MCF 10A (cell line): ENCODE measurements around the gene TANGO6. TPM values are rescaled to one million over a fixed set of nuclear protein-coding genes. Genes with fewer than 3 reads are reported as not detected.
A peak's percentile ranks its signal among the peaks of the same experiment; 100 is the strongest.

Experiments used
- BruUV-seq: library from RNA; stranded (reverse); fragments of 400-500 nt; replicated peaks from 2 replicates; lab custom pipeline; 2021; lab: Mats Ljungman, UMichigan
- CTCF ChIA-PET: fragments of 300-600 bp; sonication (Branson Sonifier 250); formaldehyde crosslinking; extraction: SDS; loops from one replicate; lab custom pipeline; 2021; ENCODE audit warnings: antibody characterized with exemption, inconsistent platforms; lab: Yijun Ruan, JAX
- POLR2A ChIA-PET: fragments of 300-600, 350-650 bp; sonication (Branson Sonifier 250); formaldehyde crosslinking; extraction: SDS; loops from one replicate; lab custom pipeline; 2020; ENCODE audit warnings: antibody characterized with exemption, inconsistent platforms; lab: Yijun Ruan, JAX
- DNase-seq: peaks from one replicate; pipeline ENCODE4 v3.0.0-alpha.2; 2018; ENCODE audit not compliant: unreplicated experiment
- H3K27ac Mint-ChIP-seq: one replicate; pipeline ENCODE4 v1.8.0; 2022; ENCODE audit warnings: mild to moderate bottlenecking, low read depth, mixed read lengths; ENCODE audit not compliant: unreplicated experiment
- H3K27me3 Mint-ChIP-seq: one replicate; pipeline ENCODE4 v1.8.0; 2022; ENCODE audit warnings: mixed read lengths; ENCODE audit not compliant: insufficient read depth, unreplicated experiment
- H3K36me3 Mint-ChIP-seq: one replicate; pipeline ENCODE4 v1.8.0; 2022; ENCODE audit warnings: mild to moderate bottlenecking, moderate library complexity, mixed read lengths; ENCODE audit not compliant: insufficient read depth, unreplicated experiment
- H3K4me1 Mint-ChIP-seq: one replicate; pipeline ENCODE4 v1.8.0; 2022; ENCODE audit warnings: mixed read lengths; ENCODE audit not compliant: insufficient read depth, unreplicated experiment
- H3K4me3 Mint-ChIP-seq: one replicate; pipeline ENCODE4 v1.8.0; 2022; ENCODE audit warnings: mild to moderate bottlenecking, moderate library complexity, mixed read lengths; ENCODE audit not compliant: unreplicated experiment
- H3K9me3 Mint-ChIP-seq: one replicate; pipeline ENCODE4 v1.8.0; 2022; ENCODE audit warnings: mixed read lengths; ENCODE audit not compliant: unreplicated experiment
- intact Hi-C: fragments of 100-400 bp; cut with micrococcal nuclease; formaldehyde crosslinking; loops from 2 replicates; pipeline ENCODE4 v1.14.1; 2022
- total RNA-seq: library from RNA; stranded (reverse); gene quantifications from 2 replicates; pipeline ENCODE4 v1.2.3, GENCODE V29; 2022
- TF ChIP-seq, protein P1 (sequence below): fragments of 200-600 bp; IDR thresholded peaks from one replicate; pipeline ENCODE4 v1.8.0; 2022; ENCODE audit warnings: antibody characterized with exemption, mild to moderate bottlenecking; ENCODE audit not compliant: unreplicated experiment

Gene TANGO6
- total RNA-seq, 1 experiment from 2014 or later, result 21.8 TPM

DNA sequence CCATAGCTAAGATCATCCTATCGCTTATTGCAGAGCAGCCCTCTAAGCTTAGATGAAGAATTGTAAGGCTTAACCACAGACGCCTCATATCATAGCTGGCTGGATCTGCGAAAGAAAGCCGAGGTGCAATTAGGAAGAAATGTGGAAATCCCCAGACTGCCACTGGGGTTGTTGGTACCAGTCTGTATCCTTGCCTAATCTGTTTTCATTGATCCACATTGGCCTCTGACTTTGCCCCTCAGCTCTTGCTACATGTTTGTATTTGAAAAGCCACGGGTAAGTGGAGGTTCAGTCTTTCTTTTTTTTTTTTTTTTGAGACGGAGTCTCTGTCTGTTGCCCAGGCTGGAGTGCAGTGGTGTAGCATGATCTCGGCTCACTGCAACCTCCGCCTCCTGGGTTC lies 48.9 kb downstream of the TANGO6 start:
- ChIA-PET CTCF (interaction anchor here (0.6 to 1.5 kb wide), 4 partner anchors 10 to 252 kb away, joined by 3 to 5 read pairs (median 3); no protein-coding TSS in a partner anchor), POLR2A (no interaction called here)
- H3K27me3 Mint-ChIP-seq, result no peaks in the 10 kb centered on the region
- H3K27ac Mint-ChIP-seq, result no peak overlapping the region
- no peaks in the 10 kb centered on the region for H3K9me3 Mint-ChIP-seq
- H3K4me1 Mint-ChIP-seq, result no peaks in the 10 kb centered on the region
- TF ChIP-seq, protein P1, sequence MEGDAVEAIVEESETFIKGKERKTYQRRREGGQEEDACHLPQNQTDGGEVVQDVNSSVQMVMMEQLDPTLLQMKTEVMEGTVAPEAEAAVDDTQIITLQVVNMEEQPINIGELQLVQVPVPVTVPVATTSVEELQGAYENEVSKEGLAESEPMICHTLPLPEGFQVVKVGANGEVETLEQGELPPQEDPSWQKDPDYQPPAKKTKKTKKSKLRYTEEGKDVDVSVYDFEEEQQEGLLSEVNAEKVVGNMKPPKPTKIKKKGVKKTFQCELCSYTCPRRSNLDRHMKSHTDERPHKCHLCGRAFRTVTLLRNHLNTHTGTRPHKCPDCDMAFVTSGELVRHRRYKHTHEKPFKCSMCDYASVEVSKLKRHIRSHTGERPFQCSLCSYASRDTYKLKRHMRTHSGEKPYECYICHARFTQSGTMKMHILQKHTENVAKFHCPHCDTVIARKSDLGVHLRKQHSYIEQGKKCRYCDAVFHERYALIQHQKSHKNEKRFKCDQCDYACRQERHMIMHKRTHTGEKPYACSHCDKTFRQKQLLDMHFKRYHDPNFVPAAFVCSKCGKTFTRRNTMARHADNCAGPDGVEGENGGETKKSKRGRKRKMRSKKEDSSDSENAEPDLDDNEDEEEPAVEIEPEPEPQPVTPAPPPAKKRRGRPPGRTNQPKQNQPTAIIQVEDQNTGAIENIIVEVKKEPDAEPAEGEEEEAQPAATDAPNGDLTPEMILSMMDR, result no peak
- no peak for DNase-seq
- no peak overlapping the region for H3K4me3 Mint-ChIP-seq
- intact Hi-C loops, result no loop called here
- no TSS peak for BruUV-seq
- no peaks in the 10 kb centered on the region for H3K36me3 Mint-ChIP-seq

GRCh38 chr16:68892898-68893297 lies 49.6 kb downstream of the TANGO6 start:
- no TSS peak for BruUV-seq
- intact Hi-C loops, result no loop called here
- Mint-ChIP-seq H3K36me3 (no peaks in the 10 kb centered on the region), H3K4me3 (no peak overlapping the region), H3K4me1 (no peaks in the 10 kb centered on the region), H3K9me3 (no peaks in the 10 kb centered on the region), H3K27ac (no peak overlapping the region), H3K27me3 (no peaks in the 10 kb centered on the region)
- TF ChIP-seq, protein P1, result no peak
- ChIA-PET CTCF (interaction anchor here (1.5 kb wide), 1 partner anchor 9 kb away, joined by 5 read pairs; no protein-coding TSS in a partner anchor), POLR2A (no interaction called here)
- no peak for DNase-seq

GRCh38 chr16:68893710-68894705 lies 50.7 kb downstream of the TANGO6 start:
- POLR2A ChIA-PET, result interaction anchor here (0.6 kb wide), 1 partner anchor 15 kb away, joined by 3 read pairs; no protein-coding TSS in a partner anchor
- no peaks in the 10 kb centered on the region for H3K9me3 Mint-ChIP-seq
- H3K4me1 Mint-ChIP-seq, result no peaks in the 10 kb centered on the region
- DNase-seq, result peak; percentile 13
- intact Hi-C loops, result no loop called here
- H3K4me3 Mint-ChIP-seq, result no peak overlapping the region
- BruUV-seq, result no TSS peak
- H3K27ac Mint-ChIP-seq, result no peak overlapping the region
- TF ChIP-seq, protein P1, result no peak
- H3K27me3 Mint-ChIP-seq, result no peaks in the 10 kb centered on the region
- CTCF ChIA-PET, result no interaction called here
- H3K36me3 Mint-ChIP-seq, result no peaks in the 10 kb centered on the region

- Mint-ChIP-seq H3K9me3 (no peaks in the 10 kb centered on the region), H3K4me3 (no peak overlapping the region), H3K4me1 (no peaks in the 10 kb centered on the region), H3K27me3 (no peaks in the 10 kb centered on the region), H3K36me3 (no peaks in the 10 kb centered on the region), H3K27ac (no peak overlapping the region)
- intact Hi-C loops, result no loop called here
- ChIA-PET POLR2A (no interaction called here), CTCF (interaction anchor here (1.5 kb wide), 1 partner anchor 367 kb away, joined by 3 read pairs; no protein-coding TSS in a partner anchor)
- BruUV-seq, result no TSS peak
- TF ChIP-seq, protein P1, result no peak
- DNase-seq, result no peak
These were observed 51.4 kb downstream of the TANGO6 start for GRCh38 chr16:68894714-68895113.
